HuH-7 (cell line): ENCODE data around the gene SC5D.

Experiments used
- DNase-seq: peaks from one replicate; pipeline ENCODE4 v3.0.0; 2011; ENCODE audit warnings: low spot score

SC5D gene

GRCh38 chr11:121329781-121330395 is 37.3 kb downstream of the SC5D start:
- DNase-seq: peak; percentile 25

DNA sequence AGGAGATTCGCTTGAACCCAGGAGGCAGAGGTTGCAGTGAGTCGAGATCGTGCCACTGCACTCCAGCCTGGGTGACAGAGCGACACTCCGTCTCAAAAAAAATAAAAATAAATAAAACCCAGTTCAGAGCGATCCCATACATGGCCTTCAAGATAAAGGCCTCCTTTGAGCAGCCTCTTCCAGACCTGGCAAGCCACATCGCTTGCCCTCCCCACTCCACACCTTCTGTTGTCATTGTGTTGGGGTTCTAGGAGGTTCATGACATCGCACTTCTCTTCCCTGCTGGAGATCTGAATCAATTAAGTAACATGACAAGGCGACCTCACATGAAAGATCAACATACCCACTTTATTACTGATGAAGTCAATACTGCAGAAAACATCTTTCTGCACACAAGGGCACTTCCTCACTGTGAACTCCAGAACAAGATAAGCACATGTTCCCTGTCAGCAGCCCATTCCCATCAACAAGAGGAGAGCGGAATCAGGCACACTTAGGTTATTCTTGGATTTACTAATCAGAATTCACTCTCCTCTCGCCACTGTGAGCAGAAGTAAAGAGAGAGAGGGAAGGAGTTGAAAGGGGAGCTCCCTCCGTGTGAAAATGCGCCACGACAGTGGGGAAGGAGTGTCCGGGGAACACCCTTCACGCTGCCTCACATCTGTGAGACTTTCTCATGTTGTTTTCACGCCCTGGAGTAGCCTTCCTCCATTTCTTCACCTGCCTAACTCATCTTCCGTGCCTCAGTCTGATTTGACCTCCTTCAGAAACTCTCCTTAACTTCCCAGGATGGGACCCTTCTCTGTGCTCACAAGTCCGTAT is 38.3 kb downstream of the SC5D start:
- DNase-seq: no peak

DNA sequence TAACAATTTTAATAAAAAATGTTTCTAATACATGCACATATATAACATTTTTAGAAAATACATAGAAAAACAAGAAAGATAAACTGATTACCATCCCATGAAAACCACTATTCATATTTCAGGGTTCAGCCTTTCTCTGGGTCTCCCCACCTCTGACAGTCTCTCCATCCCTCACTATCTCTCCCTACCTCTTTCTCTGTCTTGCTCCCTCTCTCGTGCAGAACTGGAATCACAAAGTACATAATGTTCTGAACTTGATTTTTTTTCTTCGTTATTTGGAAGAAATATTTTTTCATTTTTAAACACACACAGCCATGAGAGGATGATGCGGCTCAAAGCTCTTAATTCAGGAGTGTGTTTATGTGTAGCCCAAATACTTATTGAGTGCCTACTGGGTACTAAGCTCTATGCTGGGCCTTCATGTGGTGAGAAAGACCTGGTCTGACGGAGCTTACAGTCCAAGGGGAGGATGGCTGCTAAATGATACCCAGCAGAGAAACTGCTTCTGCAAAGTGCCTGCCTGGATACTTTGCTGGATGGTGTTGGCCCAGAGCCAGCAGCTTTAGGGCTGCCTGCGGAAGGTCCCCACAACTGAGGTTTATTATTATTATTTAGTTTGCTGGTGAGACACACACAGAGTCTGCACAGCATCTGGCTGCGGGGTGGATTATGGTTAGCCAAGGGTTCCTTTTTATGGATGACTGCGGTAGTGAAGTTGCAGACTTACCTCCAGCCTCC is 42.6 kb downstream of the SC5D start:
- DNase-seq: no peak

- DNase-seq: no peak
Measured at GRCh38 chr11:121336279-121336937, 43.8 kb downstream of the SC5D start.

DNA sequence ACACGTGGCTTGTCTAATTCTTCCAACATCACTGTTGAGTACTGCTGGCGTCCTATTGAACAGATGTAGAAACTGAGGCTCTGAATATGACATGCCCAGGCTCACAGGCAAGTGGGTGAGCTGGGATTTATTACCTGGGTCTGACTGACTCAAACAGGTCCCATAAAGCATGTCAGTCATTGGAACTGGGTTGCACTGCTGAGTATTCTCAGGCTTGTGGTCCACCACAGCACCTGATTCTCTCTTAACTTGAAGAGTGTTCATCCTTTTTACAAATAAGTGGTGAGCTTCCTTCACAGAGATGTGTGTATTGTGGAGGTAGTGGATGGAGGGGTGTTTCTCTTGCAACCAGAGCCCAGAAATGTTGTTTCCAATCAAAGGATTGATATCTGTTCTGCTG is 44.5 kb downstream of the SC5D start:
- no peak for DNase-seq

DNA sequence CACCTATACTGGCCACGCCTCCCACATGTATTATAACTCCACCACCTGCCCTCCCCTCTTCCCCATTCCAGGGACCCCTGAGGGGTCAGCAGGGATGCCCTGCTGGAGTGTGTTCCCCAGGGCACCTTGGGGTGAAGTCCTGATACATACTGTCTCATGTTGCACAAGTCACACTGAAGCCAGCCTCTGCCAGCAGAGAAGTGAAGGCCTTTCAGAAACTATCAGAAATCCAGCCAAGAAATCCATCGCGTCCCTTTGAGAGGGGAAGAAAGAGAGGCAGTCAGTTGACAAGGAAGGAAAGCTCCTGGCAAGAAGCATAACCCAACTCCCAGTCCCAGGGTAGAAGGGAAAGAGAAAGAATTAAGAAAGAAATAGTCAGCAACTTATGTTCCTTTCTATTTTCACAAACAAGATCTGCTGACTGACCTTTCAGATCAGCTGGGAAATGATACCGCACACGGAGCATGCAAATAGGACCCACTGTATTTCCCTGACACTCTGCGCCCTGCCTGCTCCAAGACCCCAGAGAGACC is 45.2 kb downstream of the SC5D start:
- no peak for DNase-seq

DNA sequence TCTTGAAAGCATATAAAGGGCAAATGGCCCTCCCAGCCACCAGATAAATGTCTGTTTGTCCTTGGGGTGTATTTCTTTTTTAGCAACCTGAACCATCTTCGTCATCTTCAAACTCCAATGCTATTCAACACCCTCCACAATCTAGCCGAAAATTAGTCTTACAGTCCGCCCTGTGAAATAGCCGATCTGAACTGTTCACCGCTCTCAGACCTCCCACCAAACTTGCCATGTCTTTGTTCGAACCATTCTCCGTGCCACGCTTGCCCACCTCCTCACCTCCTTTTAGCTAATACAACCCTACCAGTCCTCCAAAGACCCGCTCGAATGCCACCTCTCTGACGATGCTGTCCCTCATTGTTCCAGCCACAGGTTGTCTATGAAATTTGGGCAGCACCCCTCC is 46.0 kb downstream of the SC5D start:
- no peak for DNase-seq

GRCh38 chr11:121340032-121340580 is 47.5 kb downstream of the SC5D start:
- no peak for DNase-seq

DNA sequence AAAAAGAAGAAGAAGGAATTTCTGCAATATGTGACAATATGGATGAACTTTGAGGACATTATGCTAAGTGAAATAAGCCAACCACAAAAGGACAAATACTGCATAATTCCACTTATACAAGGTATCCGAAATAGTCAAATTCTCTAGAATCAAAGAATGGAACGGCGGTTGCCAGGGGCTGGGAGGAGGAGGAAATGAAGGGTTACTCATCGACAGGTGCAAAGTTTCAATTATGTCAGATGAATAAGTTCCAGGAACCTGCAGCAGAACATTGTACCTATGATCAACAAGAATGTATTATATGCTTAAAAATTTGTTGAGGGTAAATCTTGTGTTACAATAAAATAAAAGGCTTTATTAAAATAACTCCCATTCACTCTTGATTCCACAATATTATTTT is 49.0 kb downstream of the SC5D start:
- no peak for DNase-seq

DNA sequence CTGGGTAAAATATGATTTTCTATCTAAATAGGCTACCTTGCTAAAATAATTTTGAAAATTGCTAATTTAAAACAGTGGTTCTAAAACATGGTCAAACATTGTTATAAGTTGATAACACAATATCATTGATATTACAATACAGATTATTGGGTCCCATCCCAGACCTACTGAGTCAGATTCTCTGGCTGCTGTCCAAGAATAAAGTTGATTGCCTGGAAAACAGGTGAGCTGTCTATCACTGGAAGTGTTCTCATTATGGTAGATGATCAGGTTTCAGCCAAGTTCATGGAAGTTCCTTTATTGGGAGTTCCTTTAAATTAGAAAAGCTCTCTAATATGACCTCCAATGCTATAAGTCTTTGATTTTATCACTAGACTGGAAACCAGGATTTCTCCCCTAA is 52.3 kb downstream of the SC5D start:
- DNase-seq: no peak

GRCh38 chr11:121347094-121347493 is 54.5 kb downstream of the SC5D start:
- DNase-seq: no peak

- no peak for DNase-seq
Measured at GRCh38 chr11:121347813-121348212, 55.2 kb downstream of the SC5D start.

DNA sequence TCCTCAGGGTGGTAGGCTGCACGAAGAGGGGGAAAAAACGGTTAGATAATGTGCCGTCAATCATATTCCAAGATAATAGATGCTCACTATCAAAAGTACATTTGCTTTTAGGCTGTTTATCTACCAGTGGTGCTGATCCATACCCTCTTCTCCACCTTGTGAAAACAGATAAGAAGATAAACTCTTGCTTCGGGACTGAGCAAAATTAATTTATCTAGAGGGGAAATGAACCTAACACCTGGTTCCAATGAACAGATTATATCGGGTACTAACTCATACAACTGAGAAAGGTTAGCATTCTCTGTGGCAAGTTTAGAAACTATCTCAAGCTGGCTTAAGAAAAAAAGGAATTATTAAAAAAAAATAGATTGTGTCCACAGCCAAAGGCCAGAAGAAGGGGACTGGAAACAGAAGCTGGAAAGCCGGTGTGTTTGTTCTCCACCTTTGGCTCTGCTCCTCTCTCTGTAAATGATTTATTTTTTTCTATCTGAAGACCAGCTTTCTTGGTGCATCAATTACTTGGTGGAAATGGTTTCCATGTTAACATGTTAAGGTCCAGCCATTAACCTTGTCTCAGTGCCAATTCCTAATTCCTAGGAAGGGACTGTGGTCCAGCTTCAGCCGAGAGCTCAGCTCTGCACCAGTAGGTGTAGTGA is 55.8 kb downstream of the SC5D start:
- no peak for DNase-seq

DNA sequence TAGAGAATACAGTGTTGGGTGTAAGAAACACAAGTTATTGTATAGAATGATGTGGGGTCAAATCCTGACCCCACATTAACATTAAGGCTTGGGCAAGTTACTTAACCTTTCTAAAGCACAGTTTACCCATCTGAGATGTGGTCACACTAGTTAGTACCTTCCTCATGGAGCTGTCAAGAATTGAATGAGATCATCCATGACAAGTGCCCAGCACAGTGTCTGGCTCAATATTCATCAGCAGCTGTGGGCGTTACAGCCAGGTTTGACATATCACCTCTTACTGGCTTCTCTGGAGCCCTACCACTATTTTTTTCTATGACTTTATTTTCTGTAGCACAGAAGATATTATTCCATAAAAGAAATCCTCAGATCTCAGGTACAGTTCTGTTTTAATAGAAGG is 57.2 kb downstream of the SC5D start:
- DNase-seq: no peak

DNA sequence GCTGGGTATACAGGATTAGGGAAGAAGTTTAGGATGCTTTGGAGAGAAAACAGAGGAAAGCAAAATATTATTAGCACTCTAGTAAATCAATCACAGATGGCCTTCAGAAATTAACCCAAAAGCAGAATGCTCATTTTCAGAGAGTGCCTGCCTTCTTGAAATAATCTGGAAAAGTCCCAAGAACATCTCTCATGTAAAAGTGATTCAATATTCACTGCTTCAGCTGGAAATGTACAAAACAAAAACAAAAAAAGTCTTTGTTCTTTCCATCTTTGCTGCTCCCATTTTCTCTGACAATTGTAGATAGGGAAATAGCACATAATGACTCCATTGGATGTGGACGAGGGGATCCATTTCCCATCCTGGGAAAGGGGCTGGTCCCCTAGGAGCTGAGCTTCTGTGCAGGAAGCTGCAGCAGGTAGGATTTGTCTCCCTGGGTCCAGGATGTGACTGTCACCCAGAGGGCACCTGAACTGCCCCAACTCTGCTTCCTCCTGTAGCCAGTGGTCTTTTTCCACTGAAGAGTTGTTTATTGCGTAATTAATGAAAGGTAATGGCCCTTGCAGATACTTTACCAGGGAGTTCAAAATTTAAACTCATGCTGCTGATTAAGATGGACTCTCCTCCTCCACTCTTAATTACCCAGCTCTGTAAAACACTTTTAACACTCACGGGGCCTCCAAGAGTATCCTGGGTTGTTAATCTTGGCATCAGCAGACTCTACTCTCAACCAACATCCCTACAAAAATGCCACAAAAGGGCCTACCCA is 57.9 kb downstream of the SC5D start:
- no peak for DNase-seq

DNA sequence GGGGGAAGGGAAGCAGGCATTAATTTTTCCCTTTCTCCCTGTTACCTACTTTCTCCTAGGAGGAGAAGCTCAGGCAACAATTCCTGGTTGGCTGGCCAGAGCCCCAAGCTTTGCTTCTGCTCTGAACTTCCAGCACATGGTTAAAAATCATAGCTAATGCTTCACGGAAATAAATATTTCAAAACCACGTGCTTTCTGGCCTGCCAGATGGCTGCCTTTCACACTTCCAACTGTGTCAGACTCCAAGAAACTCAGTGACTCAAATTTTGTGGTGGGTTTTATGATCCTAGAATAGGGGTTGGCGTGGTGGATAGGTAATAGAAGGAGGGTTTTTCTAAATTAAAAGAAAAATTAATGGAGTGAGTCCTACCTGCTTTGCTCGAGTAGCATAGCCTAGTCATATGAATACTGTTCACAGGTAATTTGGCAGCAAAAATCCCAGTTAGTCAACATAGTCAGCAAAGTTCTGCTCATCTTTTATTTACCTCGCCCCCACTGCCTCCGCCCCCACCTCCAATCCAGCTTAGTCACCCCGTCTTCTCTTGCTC is 58.6 kb downstream of the SC5D start:
- DNase-seq: no peak

DNA sequence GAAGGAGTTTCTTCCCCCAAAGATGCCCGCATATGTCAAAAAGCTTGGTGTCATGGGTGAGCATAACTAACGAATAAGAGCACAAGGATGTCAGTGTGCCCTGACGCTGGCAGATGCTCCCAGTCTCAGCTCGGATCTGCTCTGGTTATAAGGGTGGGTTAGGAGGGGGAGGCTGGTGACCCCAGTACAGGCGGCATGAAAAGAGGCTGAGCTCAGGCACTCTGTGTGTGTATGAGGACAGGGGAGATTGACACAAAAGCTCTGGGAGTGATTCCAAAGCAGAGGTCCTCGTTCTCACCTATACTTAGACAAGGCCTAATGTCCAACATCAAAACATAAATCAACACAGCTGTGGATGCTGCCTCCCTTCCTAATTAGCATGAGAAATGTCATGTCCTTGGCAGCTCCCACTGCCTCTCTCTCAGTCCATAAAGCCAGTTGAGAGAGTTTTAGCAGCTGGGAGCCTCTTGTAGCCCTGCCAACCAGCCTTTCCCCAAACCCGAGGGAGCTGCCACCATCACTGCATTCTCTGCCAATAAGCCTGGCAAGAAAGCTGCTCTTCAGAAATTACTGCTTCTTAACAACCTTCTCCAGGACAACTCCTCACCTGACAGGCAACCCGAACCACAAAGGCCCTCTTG is 59.8 kb downstream of the SC5D start:
- DNase-seq: no peak

DNA sequence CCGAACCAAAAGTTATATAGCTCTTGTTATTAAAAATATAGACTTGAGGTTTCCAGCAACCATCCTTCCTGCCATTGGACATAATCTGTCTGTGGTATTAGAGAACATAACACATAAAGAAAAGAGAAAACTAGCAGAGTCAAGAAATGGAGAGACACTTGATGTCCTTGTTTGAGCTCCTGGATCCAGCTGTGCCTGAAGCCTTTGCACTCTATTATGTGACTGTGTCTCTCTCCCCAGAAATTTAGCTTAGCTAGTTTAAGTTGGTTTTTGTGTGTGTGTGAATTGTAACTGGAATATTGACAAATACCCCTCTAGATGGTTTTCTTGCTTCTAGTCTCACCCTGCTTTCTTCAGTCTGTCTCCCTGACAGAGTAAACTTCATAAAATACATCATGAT is 61.6 kb downstream of the SC5D start:
- no peak for DNase-seq

- DNase-seq: no peak
Measured at GRCh38 chr11:121356357-121356756, 63.8 kb downstream of the SC5D start.
